HepG2 (cell line): ENCODE results near the gene C17orf75. TPM values are rescaled to one million over a fixed set of nuclear protein-coding genes. Genes with fewer than 3 reads are reported as not detected.

ENCODE experiments used
- ATF5 ChIP-seq: sonication (generic); formaldehyde crosslinking; IDR thresholded peaks from 2 replicates; pipeline ENCODE4 v1.4.0; 2020; ENCODE audit warnings: mild to moderate bottlenecking, low read depth, missing genetic modification reagents
- CREB3 ChIP-seq: sonication (generic); formaldehyde crosslinking; IDR thresholded peaks from 2 replicates; pipeline ENCODE4 v1.5.0; 2020; ENCODE audit warnings: missing genetic modification reagents
- FOXA1 ChIP-seq, 2 experiments: fragments of 450-650 bp in 1 of 2; sonication (generic) in 1 of 2; formaldehyde crosslinking in 1 of 2; IDR thresholded peaks; 2 replicates each; pipeline versions ENCODE4 v1.4.0 to v1.6.1; 2016 to 2020; ENCODE audit warnings: missing genetic modification reagents in 1 of 2
- HOXA7 ChIP-seq: sonication (generic); formaldehyde crosslinking; IDR thresholded peaks from 2 replicates; pipeline ENCODE4 v1.8.1; 2022; ENCODE audit warnings: mild to moderate bottlenecking, missing genetic modification reagents, moderate library complexity
- KDM6A ChIP-seq: IDR thresholded peaks from 2 replicates; pipeline ENCODE4 v1.6.1; 2016; ENCODE audit warnings: low read depth
- NFRKB ChIP-seq: fragments of 450-650 bp; IDR thresholded peaks from 2 replicates; pipeline ENCODE4 v1.6.1; 2017
- NR2F2 ChIP-seq: IDR thresholded peaks from 2 replicates; pipeline ENCODE4 v1.6.1; 2012; ENCODE audit warnings: low read depth, inconsistent platforms, borderline replicate concordance
- SATB2 ChIP-seq: sonication (generic); formaldehyde crosslinking; IDR thresholded peaks from 2 replicates; pipeline ENCODE4 v1.5.0; 2020; ENCODE audit warnings: missing genetic modification reagents
- SMAD9 ChIP-seq: sonication (generic); formaldehyde crosslinking; IDR thresholded peaks from 2 replicates; pipeline ENCODE4 v1.5.1; 2020; ENCODE audit warnings: mild to moderate bottlenecking, missing genetic modification reagents
- TCF7L2 ChIP-seq: IDR thresholded peaks from 2 replicates; pipeline ENCODE4 v1.6.1; 2011; ENCODE audit warnings: mild to moderate bottlenecking, low read depth, low read length, moderate library complexity
- TMF1 ChIP-seq: sonication (generic); formaldehyde crosslinking; IDR thresholded peaks from 2 replicates; pipeline ENCODE4 v1.8.1; 2022; ENCODE audit warnings: low read depth, missing genetic modification reagents
- YEATS4 ChIP-seq: sonication (generic); formaldehyde crosslinking; IDR thresholded peaks from 2 replicates; pipeline ENCODE4 v1.4.0; 2020; ENCODE audit warnings: missing genetic modification reagents, borderline replicate concordance
- ZBTB4 ChIP-seq: sonication (generic); formaldehyde crosslinking; IDR thresholded peaks from 2 replicates; pipeline ENCODE4 v1.4.0; 2020; ENCODE audit warnings: missing genetic modification reagents, mild to moderate bottlenecking, borderline replicate concordance
- ZNF260 ChIP-seq: sonication (generic); formaldehyde crosslinking; IDR thresholded peaks from 2 replicates; pipeline ENCODE4 v1.4.0; 2020; ENCODE audit warnings: missing genetic modification reagents, low read depth, mild to moderate bottlenecking, borderline replicate concordance
- ZNF382 ChIP-seq: sonication (generic); formaldehyde crosslinking; IDR thresholded peaks from 2 replicates; pipeline ENCODE4 v1.5.0; 2020; ENCODE audit warnings: missing genetic modification reagents, mild to moderate bottlenecking, borderline replicate concordance
- ZNF501 ChIP-seq: sonication (generic); formaldehyde crosslinking; IDR thresholded peaks from 2 replicates; pipeline ENCODE4 v1.5.1; 2020; ENCODE audit warnings: mild to moderate bottlenecking, moderate library complexity, missing genetic modification reagents
- ZNF652 ChIP-seq: IDR thresholded peaks from 2 replicates; pipeline ENCODE4 v1.6.1; 2016; ENCODE audit warnings: low read depth, borderline replicate concordance
- ZNF704 ChIP-seq: sonication (generic); formaldehyde crosslinking; IDR thresholded peaks from 2 replicates; pipeline ENCODE4 v1.8.1; 2023; ENCODE audit warnings: mild to moderate bottlenecking, inconsistent platforms, moderate library complexity, missing genetic modification reagents, borderline replicate concordance
- ZNF737 ChIP-seq: sonication (generic); formaldehyde crosslinking; IDR thresholded peaks from 2 replicates; pipeline ENCODE4 v1.5.0; 2020; ENCODE audit warnings: missing genetic modification reagents, mild to moderate bottlenecking, borderline replicate concordance
- ZNF761 ChIP-seq: sonication (generic); formaldehyde crosslinking; conservative IDR thresholded peaks from 2 replicates; pipeline ENCODE4 v1.4.0; 2020; ENCODE audit warnings: mild to moderate bottlenecking, missing genetic modification reagents
- ZNF770 ChIP-seq: sonication (generic); formaldehyde crosslinking; IDR thresholded peaks from 2 replicates; pipeline ENCODE4 v1.5.0; 2020; ENCODE audit warnings: mild to moderate bottlenecking, missing genetic modification reagents
- ZNF788 ChIP-seq: sonication (generic); formaldehyde crosslinking; IDR thresholded peaks from 2 replicates; pipeline ENCODE4 v1.5.0; 2020; ENCODE audit warnings: mild to moderate bottlenecking, missing genetic modification reagents, borderline replicate concordance
- ZNF891 ChIP-seq: sonication (generic); formaldehyde crosslinking; IDR thresholded peaks from 2 replicates; pipeline ENCODE4 v1.5.0; 2020; ENCODE audit warnings: mild to moderate bottlenecking, missing genetic modification reagents
- ZSCAN25 ChIP-seq: sonication (generic); formaldehyde crosslinking; IDR thresholded peaks from 2 replicates; pipeline ENCODE4 v1.8.0; 2022; ENCODE audit warnings: mild to moderate bottlenecking, missing genetic modification reagents
- polyA plus RNA-seq, 8 experiments: library from polyadenylated mRNA; depleted of rRNA in 3 of 8; stranded (reverse) in 7 of 8; unstranded in 1 of 8; fragments of >200 nt; fragmentation: Illumina TruSeq in 4 of 8; extraction: Trizol in 4 of 8; gene quantifications; 2 replicates each; pipeline versions ENCODE4 v1.2.1 to v1.2.3, GENCODE V29; 2011 to 2016; ENCODE audit warnings: low read depth in 4 of 8, missing spikeins in 1 of 8, mixed read lengths in 1 of 8; ENCODE audit not compliant: insufficient read depth in 1 of 8
- total RNA-seq, 5 experiments: library from RNA; depleted of rRNA; stranded (reverse); fragments of >200 nt; fragmentation: Illumina TruSeq; extraction: Trizol; gene quantifications; 2 replicates each; pipeline ENCODE4 v1.2.3, GENCODE V29; 2016; ENCODE audit warnings: low read depth in 1 of 5

The C17orf75 gene
- total and polyA plus RNA-seq, 2 of the 13 experiments (the other 11 are each of a cell fraction or from before 2014, with no cell fraction given): 16.2 to 33.0 TPM

- TF ChIP-seq ZNF761 (CRISPR knock-in tag) (no peak), YEATS4 (CRISPR knock-in tag) (no peak), ZNF891 (no peak), ZNF788 (CRISPR knock-in tag) (no peak; the same call in 1 of the 2 replicates), ZNF501 (CRISPR knock-in tag) (no peak), ZBTB4 (CRISPR knock-in tag) (no peak), ZNF652 (CRISPR knock-in tag) (no peak), FOXA1 (IDR thresholded peaks at IDR 0.05) (no peak), FOXA1 (CRISPR knock-in tag; IDR thresholded peaks at IDR 0.05) (peak; percentile 57), ZNF770 (CRISPR knock-in tag) (no peak), TMF1 (CRISPR knock-in tag) (no peak), ZNF737 (no peak), ZNF382 (no peak), CREB3 (CRISPR knock-in tag) (no peak), SATB2 (no peak), HOXA7 (CRISPR knock-in tag) (no peak), ZNF260 (CRISPR knock-in tag) (no peak), TCF7L2 (no peak), NFRKB (no peak), SMAD9 (CRISPR knock-in tag) (no peak), KDM6A (CRISPR knock-in tag) (no peak), ATF5 (CRISPR knock-in tag) (no peak), ZNF704 (CRISPR knock-in tag) (no peak), NR2F2 (peak; percentile 67; the same call in 1 of the 2 replicates), ZSCAN25 (no peak)
These were observed 39.9 kb downstream of the C17orf75 start (continued) for GRCh38 chr17:32302037-32302436.
